SK-N-DZ (cell line): ENCODE measurements around the gene ANKRD13D.

ENCODE experiments used
- DNase-seq: peaks from one replicate; pipeline ENCODE4 v3.0.0-alpha.2; 2015; ENCODE audit warnings: low spot score

Gene ANKRD13D

GRCh38 chr11:67261946-67262681 is 27.0 kb upstream of the ANKRD13D start:
- DNase-seq, result peak; percentile 36

- peak; percentile 85 for DNase-seq
Measured at GRCh38 chr11:67262731-67263675, 26.1 kb upstream of the ANKRD13D start.

GRCh38 chr11:67264260-67264659 is 24.8 kb upstream of the ANKRD13D start:
- DNase-seq, result no peak

GRCh38 chr11:67264877-67265632 is 24.0 kb upstream of the ANKRD13D start:
- DNase-seq, result no peak

GRCh38 chr11:67265633-67266448 is 23.3 kb upstream of the ANKRD13D start:
- peak; percentile 53 for DNase-seq

- DNase-seq, result no peak
Measured at GRCh38 chr11:67266449-67267187, 22.5 kb upstream of the ANKRD13D start, which contains the start of gene GRK2. GRK2 (plus strand) TSS chr11:67266473; CDS start chr11:67266700, 227 bp downstream.

GRCh38 chr11:67267188-67268080 is 21.7 kb upstream of the ANKRD13D start:
- no peak for DNase-seq

- DNase-seq, result no peak
Measured at GRCh38 chr11:67268081-67268961, 20.8 kb upstream of the ANKRD13D start.

GRCh38 chr11:67268962-67269268 is 20.2 kb upstream of the ANKRD13D start:
- DNase-seq, result no peak

GRCh38 chr11:67269401-67270255 is 19.5 kb upstream of the ANKRD13D start:
- no peak for DNase-seq

GRCh38 chr11:67270256-67271204 is 18.6 kb upstream of the ANKRD13D start:
- DNase-seq, result no peak

- DNase-seq, result no peak
Measured at GRCh38 chr11:67271205-67271540, 17.9 kb upstream of the ANKRD13D start.

- DNase-seq, result no peak
Measured at GRCh38 chr11:67271541-67272284, 17.4 kb upstream of the ANKRD13D start.

GRCh38 chr11:67272327-67273259 is 16.5 kb upstream of the ANKRD13D start:
- DNase-seq, result no peak
